ENCODE measurements around the gene MAN2A1.

The MAN2A1 gene

DNA sequence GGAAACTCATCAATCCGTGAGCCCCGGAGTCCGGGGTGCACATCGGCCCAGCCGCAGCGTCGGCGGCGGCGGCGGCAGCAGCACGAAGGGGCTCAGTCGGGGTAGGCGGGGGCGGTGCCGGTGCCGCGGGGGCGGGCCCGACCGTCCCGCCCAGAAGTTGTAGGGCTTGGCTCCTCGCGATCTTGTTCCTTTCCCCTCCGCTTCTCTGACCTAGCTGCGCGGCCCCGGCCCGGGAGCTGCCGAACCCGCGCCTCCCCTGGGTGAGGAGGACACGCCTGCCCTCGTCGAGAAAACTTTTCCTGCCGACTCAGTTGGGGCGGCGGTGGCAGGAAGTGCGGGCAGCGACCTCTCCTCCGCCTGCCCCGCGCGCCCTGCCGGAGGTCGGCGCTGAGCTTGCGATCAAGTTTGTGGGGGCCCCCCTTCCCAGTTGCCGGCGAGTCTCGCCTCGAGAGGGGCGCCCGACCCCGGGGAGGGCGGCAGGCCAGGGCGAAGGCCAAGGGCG is at the start of gene MAN2A1:
Gene MAN2A1 (plus strand): TSS at position 188 of the 502 bp plus-strand sequence. CDS start 491 bp downstream, outside the sequence.
- peak; percentile 84 for DNase-seq

GRCh38 chr5:109640976-109641375 is 48.8 kb upstream of the MAN2A1 start:
- no peak for DNase-seq

- no peak for DNase-seq
Observed at GRCh38 chr5:109643791-109644350, 45.9 kb upstream of the MAN2A1 start.

DNA sequence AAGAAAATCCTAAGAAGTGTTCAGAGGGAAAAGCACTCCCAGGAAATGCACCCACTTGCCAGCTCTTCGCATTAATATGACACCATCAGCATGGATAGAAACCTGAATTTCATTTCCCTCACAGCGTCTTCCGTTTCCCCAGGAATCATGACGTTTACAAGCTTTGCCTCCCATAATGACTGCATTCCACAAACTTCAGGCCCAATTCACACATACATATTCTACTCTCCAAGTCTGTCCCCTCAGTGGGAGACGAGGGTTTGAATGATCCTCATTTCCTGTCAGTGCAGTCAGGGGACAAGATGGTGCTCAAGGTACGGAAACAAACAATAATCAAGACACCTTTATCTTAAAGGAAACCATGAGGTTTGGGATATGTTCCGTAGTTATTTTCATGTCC is 44.9 kb upstream of the MAN2A1 start:
- no peak for DNase-seq

DNA sequence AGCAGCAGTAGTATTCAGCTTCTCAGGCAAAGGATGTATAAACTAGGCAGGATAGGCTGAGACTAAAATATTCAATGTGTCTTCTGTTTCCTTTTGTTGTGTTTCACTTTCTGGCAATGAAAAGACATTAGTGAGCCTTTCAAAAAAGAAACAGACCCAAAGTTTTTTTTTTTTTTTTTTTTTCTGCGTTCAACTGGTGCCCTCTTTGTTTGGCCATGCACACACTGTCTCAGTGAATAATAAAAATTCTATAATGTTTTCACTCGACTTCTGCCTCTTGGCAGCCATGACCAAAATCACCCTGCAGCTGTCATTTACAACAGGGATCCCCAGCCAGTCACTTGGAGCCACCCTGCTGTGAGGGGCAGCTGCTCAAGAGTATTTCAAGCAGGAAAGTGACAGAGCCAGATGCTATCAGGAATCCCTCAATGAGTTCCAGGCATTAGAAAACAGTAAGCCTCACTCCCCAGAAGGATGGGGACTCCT is 44.0 kb upstream of the MAN2A1 start:
- no peak for DNase-seq

- DNase-seq = no peak
Observed at GRCh38 chr5:109649318-109649717, 40.4 kb upstream of the MAN2A1 start.

DNA sequence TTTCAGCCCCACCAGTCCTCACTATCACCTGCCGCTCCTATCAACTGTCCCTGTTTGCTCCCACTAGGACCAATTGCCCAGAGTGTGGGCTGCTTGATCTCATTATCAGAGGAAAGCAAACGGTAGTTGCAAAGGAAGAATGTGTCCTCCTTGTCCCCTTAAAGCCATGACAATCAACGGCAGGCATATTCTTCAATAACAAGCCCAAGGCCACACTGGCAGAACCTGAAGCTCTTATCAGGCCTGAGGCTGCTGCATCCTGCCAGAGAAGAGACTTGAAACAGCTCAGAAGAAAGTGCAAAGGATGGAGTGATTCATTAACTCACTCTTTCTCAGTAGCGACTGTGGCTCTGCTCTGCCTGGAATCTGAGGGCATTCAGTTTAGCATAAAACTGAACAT is 39.2 kb upstream of the MAN2A1 start:
- no peak for DNase-seq

DNA sequence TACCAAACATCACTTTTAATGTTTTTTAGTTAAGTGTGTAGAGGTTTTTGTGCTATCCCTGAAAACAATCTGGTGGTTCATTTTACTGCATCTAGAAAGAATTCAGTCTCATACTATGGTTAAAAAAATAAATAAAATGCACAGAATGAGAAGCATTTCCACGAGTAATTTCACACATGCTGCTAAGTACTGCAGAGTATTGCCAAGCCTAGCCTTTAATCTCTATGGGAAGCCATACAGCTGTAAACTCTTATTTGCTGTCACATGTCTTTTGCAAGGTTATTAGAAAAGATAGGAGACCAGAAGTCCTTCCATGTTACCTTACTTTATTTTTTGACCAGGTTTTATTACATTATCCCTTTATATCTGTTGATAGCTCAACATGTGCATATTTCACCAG is 37.6 kb upstream of the MAN2A1 start:
- no peak for DNase-seq

DNA sequence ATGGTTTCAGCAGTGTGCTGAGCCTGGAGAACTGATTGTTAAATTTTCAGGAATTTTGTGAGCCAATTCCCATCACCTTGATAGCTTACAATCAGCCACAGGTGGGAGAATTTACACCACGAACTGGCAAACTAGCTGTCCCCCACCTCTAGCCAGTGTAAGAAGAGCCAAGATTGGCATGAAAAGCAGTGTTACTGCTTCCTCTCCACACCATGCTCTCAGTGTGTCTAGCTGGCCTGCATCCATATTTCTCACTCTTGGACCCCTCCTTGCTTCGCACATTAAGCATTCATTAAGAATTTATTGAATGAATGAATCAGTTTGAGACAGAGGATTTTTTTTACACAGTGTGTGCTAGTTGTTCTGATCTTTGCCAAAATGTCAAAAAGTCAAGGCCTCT is 36.7 kb upstream of the MAN2A1 start:
- no peak for DNase-seq

DNA sequence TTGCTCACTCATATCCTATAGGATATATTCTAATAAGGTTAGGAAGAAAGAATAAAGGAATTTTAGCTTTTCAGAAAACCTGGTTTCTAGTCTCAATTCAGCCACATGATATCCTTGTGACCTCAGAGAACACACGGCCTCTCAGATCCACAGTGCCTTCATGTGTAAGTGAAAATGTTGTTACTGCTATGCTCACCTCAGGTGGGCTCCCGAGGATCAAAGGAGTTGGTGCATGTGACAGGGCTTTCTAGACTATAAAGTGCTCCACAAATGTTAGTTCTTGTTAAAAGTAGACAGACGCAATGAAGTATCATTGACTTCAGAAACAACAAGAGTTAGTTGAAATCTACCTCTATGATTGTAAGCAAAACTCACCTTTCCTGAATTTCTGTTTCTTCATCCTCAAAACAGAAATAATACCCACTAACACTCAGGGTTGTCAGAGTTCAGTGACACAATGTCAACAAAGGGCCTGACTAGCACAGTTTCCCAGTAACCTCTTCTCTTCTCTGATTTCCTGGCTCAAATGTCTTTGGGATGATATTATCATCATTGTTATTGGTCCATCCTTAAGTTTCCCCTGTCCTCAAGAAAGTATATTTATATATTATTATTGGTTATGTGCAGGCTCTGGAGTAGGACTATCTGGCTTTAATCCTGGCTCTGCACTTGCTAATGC is 36.0 kb upstream of the MAN2A1 start:
- DNase-seq = no peak

- DNase-seq = no peak
Observed at GRCh38 chr5:109654455-109654854, 35.3 kb upstream of the MAN2A1 start.

GRCh38 chr5:109655841-109656240 is 33.9 kb upstream of the MAN2A1 start:
- DNase-seq = no peak

DNA sequence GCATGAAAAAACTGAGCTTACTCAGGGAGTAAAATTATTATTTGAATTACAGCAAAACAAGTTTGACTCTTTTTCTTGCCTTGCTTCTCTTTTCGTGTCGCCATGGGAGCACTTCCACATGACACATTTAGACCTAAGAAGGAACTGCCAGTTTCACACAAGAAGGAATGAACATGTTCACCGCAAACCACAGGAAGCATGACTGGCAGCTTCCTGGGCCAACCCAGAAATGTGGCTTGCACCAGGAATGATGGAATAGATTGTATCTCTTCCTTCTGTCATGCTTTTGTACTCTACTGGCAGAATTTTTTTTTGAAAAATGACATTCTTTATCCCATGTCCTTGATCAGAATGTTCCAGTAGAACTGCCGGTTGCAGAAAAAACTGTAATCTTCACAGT is 32.9 kb upstream of the MAN2A1 start:
- DNase-seq = peak; percentile 47

GRCh38 chr5:109659901-109660300 is 29.8 kb upstream of the MAN2A1 start:
- DNase-seq = no peak

DNA sequence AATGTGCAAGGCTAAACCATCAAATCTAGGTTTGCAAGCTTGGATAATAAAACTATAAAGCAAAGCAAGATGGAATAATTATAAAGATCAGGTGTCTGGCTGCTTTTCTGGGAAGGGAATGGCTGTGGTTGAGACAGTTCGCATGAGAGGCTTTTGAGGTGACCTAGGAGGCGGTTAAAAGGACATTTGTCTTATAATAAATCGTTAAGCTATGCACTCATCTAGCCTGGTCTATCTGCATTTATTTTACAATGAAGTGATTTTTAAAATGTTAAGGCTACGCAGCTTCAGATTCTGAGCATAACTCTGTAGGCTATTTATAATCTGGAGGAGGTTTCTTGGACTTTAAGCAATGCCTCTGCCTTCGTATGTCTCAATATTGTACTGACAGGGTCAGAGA is 29.4 kb upstream of the MAN2A1 start:
- DNase-seq = no peak

DNA sequence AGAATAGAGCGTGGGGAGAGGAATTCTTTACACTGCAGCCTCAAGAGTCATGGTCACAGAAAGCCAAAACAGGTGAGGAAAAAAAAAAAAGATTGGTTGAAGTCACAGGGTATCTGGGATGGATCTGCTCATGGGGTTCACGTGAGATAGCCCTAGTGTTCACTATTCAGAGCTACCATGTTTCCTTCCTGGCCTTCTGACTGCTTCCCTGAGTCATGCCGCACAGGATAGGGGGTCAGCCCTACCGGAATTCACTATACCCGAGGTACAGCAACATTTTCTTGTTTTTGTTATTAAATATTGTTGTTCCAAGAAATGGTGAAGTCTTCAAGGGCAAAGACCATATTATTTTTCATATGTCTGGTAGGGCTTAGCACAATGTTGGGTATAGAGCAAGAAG is 21.5 kb upstream of the MAN2A1 start:
- no peak for DNase-seq

- no peak for DNase-seq
Observed at GRCh38 chr5:109668668-109669422, 20.9 kb upstream of the MAN2A1 start.

- DNase-seq = no peak
Observed at GRCh38 chr5:109669991-109670706, 19.6 kb upstream of the MAN2A1 start.

DNA sequence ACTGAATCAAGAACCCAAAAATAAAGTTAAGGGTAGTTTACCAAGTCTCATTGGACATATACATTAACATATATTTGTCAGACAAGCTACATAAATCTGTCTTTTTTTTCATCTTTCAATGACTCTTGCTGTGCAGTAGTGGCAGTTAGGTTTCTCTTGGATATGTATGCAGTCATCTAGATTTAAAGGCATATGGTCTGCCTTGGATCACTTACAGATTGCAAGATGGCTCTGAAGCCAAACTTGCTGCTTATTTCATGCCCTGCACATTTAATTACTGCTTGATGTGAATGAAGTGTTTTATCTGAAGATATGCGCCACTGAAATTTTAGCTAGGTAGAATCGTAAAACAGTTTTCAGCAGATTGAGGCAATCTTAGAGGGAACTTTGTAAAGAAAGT is 18.6 kb upstream of the MAN2A1 start:
- DNase-seq = no peak

DNA sequence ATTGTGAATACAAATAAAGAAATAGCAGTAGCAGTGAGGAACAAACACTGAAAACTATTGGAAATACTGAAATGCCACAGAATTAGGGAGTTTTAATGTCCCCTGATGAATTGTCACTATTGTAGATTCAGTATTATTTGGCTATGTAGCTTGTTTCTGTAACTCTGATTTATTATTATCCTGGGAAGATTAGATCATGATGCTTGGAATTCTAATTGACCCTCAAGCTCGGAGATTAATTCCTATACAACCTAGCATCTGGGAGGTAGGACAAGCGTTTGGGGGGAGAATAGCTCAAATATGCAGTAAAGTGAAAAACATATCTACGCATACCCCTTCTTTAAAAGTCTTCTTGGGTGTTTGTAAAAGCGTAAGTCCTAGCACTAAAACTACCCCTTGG is 15.1 kb upstream of the MAN2A1 start:
- no peak for DNase-seq

DNA sequence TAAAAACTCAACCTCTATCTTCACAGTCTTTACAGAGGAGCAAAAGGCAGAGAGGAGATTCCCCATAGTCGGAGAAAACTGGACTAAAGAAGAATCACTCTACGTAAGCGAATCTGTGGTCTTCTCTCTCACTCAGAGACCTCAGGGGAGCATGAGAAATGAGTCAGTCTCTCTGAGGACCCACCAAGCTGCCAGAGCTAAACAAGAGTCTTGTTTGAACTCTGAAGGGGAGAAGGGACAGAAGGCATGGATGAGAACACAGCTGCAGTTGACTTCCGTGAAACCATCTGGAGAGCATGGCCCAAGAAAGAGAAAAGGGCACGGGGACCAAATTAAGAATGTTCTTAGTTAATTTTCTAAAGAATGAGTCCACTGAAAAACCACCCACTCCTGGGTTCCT is 12.8 kb upstream of the MAN2A1 start:
- no peak for DNase-seq

GRCh38 chr5:109678447-109678846 is 11.3 kb upstream of the MAN2A1 start:
- no peak for DNase-seq

DNA sequence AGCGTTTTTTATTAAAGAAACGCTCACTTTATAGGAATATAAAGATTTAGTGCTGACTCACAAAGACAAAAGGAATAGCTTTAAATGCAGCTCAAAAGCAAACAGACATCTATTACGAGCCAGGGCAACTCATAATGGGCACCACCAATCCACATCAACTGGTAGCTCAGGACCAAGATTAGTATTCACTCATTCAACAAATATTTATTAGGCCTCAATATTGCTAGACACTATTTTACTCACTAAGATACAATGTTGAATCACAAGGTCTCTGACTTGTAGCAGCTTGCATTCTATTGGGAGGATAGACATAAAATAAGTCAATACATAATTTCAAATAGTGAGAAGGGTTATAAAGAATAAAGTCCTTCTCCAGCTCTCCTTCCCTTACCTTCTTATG is 8.0 kb upstream of the MAN2A1 start:
- no peak for DNase-seq
